Neural progenitor cell (in vitro differentiated cells): ENCODE measurements around the gene ITPR1. TPM values are rescaled to one million over a fixed set of nuclear protein-coding genes. Genes with fewer than 3 reads are reported as not detected.

Source experiments
- DNase-seq: peaks from one replicate; pipeline ENCODE4 v3.0.0-alpha.2; 2016; ENCODE audit warnings: low spot score
- H2AFZ ChIP-seq: fragments of 200-600 bp; sonication (generic); replicated peaks from 2 replicates; pipeline ENCODE4 v1.6.1; 2016; ENCODE audit warnings: antibody characterized with exemption
- H3F3A ChIP-seq: fragments of 200-600 bp; sonication (generic); 2 replicates; pipeline ENCODE4 v1.6.1; 2016; ENCODE audit warnings: antibody characterized with exemption, low read depth
- H3K27ac ChIP-seq: fragments of 200-600 bp; sonication (generic); 2 replicates; pipeline ENCODE4 v1.5.1; 2016; ENCODE audit warnings: mild to moderate bottlenecking
- H3K27me3 ChIP-seq: fragments of 200-600 bp; sonication (generic); 2 replicates; pipeline ENCODE4 v1.6.1; 2016; ENCODE audit warnings: mild to moderate bottlenecking, moderate library complexity
- H3K36me3 ChIP-seq: fragments of 200-600 bp; sonication (generic); 2 replicates; pipeline ENCODE4 v1.5.1; 2016
- H3K4me1 ChIP-seq: fragments of 200-600 bp; sonication (generic); 2 replicates; pipeline ENCODE4 v1.6.1; 2016; ENCODE audit warnings: mixed run types
- H3K4me2 ChIP-seq: fragments of 200-600 bp; sonication (generic); 2 replicates; pipeline ENCODE4 v1.6.1; 2016
- H3K4me3 ChIP-seq: fragments of 200-600 bp; sonication (generic); 2 replicates; pipeline ENCODE4 v1.5.1; 2016
- H3K79me2 ChIP-seq: fragments of 200-600 bp; sonication (generic); 2 replicates; pipeline ENCODE4 v1.6.1; 2016; ENCODE audit warnings: low read depth
- H3K9ac ChIP-seq: fragments of 200-600 bp; sonication (generic); 2 replicates; pipeline ENCODE4 v1.6.1; 2016
- H3K9me3 ChIP-seq: fragments of 200-600 bp; sonication (generic); 2 replicates; pipeline ENCODE4 v1.5.1; 2016; ENCODE audit warnings: low read depth
- H4K20me1 ChIP-seq: fragments of 200-600 bp; sonication (generic); 2 replicates; pipeline ENCODE4 v1.6.1; 2016; ENCODE audit warnings: low read depth
- H3K27ac Mint-ChIP-seq: 3 replicates; pipeline ENCODE4 v1.8.0; 2021; ENCODE audit warnings: mixed read lengths
- H3K27me3 Mint-ChIP-seq: 2 replicates; pipeline ENCODE4 v1.8.0; 2022; ENCODE audit warnings: low read depth, mild to moderate bottlenecking, inconsistent platforms, moderate library complexity, mixed read lengths; ENCODE audit not compliant: insufficient read depth
- H3K36me3 Mint-ChIP-seq: 3 replicates; pipeline ENCODE4 v1.8.0; 2021; ENCODE audit warnings: mixed read lengths
- H3K4me1 Mint-ChIP-seq: 3 replicates; pipeline ENCODE4 v1.8.0; 2021; ENCODE audit warnings: mixed read lengths
- H3K4me3 Mint-ChIP-seq: 3 replicates; pipeline ENCODE4 v1.8.0; 2021; ENCODE audit warnings: mild to moderate bottlenecking, moderate library complexity, mixed read lengths
- H3K9me3 Mint-ChIP-seq: 3 replicates; pipeline ENCODE4 v1.8.0; 2020; ENCODE audit warnings: mixed read lengths
- CTCF ChIP-seq: fragments of 200-600 bp; sonication (generic); IDR thresholded peaks from 2 replicates; pipeline ENCODE4 v1.5.1; 2017; ENCODE audit warnings: antibody characterized with exemption, mild to moderate bottlenecking
- EZH2 ChIP-seq: fragments of 200-600 bp; sonication (generic); IDR thresholded peaks from 2 replicates; pipeline ENCODE4 v1.6.1; 2017; ENCODE audit warnings: antibody characterized with exemption, mild to moderate bottlenecking, moderate library complexity
- EZH2phosphoT487 ChIP-seq: fragments of 200-600 bp; sonication (generic); IDR thresholded peaks from 2 replicates; pipeline ENCODE4 v1.6.1; 2017; ENCODE audit warnings: antibody characterized with exemption
- total RNA-seq: library from RNA; depleted of rRNA; stranded (reverse); fragments of >200 nt; gene quantifications from 2 replicates; pipeline ENCODE4 v1.2.3, GENCODE V29; 2015; ENCODE audit warnings: low replicate concordance

ITPR1 gene
- total RNA-seq, 1 donor from 2014 or later = 5.0 TPM

GRCh38 chr3:4724051-4724629, 231.0 kb downstream of the ITPR1 start:
- Mint-ChIP-seq H3K9me3 (no peaks in the 10 kb centered on the region), H3K4me3 (no peak overlapping the region), H3K36me3 (no peaks in the 10 kb centered on the region), H3K27me3 (peaks cover 9% of the 10 kb centered on the region), H3K27ac (no peak overlapping the region), H3K4me1 (peaks cover 40% of the 10 kb centered on the region)
- H3F3A ChIP-seq = no peaks in the 10 kb centered on the region
- H4K20me1 ChIP-seq = no peaks in the 10 kb centered on the region
- no peak for DNase-seq
- no peak for TF ChIP-seq EZH2
- TF ChIP-seq CTCF = no peak
- TF ChIP-seq EZH2phosphoT487 = no peak
- no peaks in the 10 kb centered on the region for H3K79me2 ChIP-seq
- no peaks in the 10 kb centered on the region for H3K9me3 ChIP-seq
- no peak overlapping the region for H3K4me2 ChIP-seq
- no peak overlapping the region for H3K4me3 ChIP-seq
- H3K27ac ChIP-seq = no peak overlapping the region
- no peak overlapping the region for H2AFZ ChIP-seq
- H3K9ac ChIP-seq = no peak overlapping the region
- no peaks in the 10 kb centered on the region for H3K27me3 ChIP-seq
- peaks cover 16% of the 10 kb centered on the region for H3K4me1 ChIP-seq
- H3K36me3 ChIP-seq = no peaks in the 10 kb centered on the region

GRCh38 chr3:4726549-4726948, 233.4 kb downstream of the ITPR1 start:
- Histone ChIP-seq H3K27me3 (no peaks in the 10 kb centered on the region), H4K20me1 (no peaks in the 10 kb centered on the region), H3K36me3 (no peaks in the 10 kb centered on the region), H3F3A (no peaks in the 10 kb centered on the region), H3K79me2 (no peaks in the 10 kb centered on the region), H3K9me3 (no peaks in the 10 kb centered on the region), H3K27ac (no peak overlapping the region), H3K4me1 (no peaks in the 10 kb centered on the region), H3K9ac (no peak overlapping the region), H2AFZ (no peak overlapping the region), H3K4me3 (no peak overlapping the region), H3K4me2 (no peak overlapping the region)
- peaks cover 42% of the 10 kb centered on the region for H3K4me1 Mint-ChIP-seq
- no peak for DNase-seq
- H3K9me3 Mint-ChIP-seq = no peaks in the 10 kb centered on the region
- no peak overlapping the region for H3K27ac Mint-ChIP-seq
- no peak overlapping the region for H3K4me3 Mint-ChIP-seq
- H3K36me3 Mint-ChIP-seq = no peaks in the 10 kb centered on the region
- TF ChIP-seq CTCF = no peak
- TF ChIP-seq EZH2 = no peak
- TF ChIP-seq EZH2phosphoT487 = no peak
- peaks cover 5% of the 10 kb centered on the region for H3K27me3 Mint-ChIP-seq

- no peak overlapping the region for H3K27ac ChIP-seq
- H3K79me2 ChIP-seq = no peaks in the 10 kb centered on the region
- H3F3A ChIP-seq = no peaks in the 10 kb centered on the region
- no peak for DNase-seq
- H3K4me3 Mint-ChIP-seq = no peak overlapping the region
- TF ChIP-seq CTCF = no peak
- TF ChIP-seq EZH2 = no peak
- no peak for TF ChIP-seq EZH2phosphoT487
- no peaks in the 10 kb centered on the region for H3K36me3 ChIP-seq
- no peaks in the 10 kb centered on the region for H4K20me1 ChIP-seq
- no peaks in the 10 kb centered on the region for H3K9me3 Mint-ChIP-seq
- no peak overlapping the region for H3K9ac ChIP-seq
- no peaks in the 10 kb centered on the region for H3K36me3 Mint-ChIP-seq
- H3K27me3 ChIP-seq = no peaks in the 10 kb centered on the region
- no peak overlapping the region for H3K4me2 ChIP-seq
- H3K4me3 ChIP-seq = no peak overlapping the region
- H3K4me1 ChIP-seq = no peaks in the 10 kb centered on the region
- H3K9me3 ChIP-seq = no peaks in the 10 kb centered on the region
- H2AFZ ChIP-seq = no peak overlapping the region
- H3K27ac Mint-ChIP-seq = no peak overlapping the region
- H3K27me3 Mint-ChIP-seq = peaks cover 11% of the 10 kb centered on the region
- peaks cover 54% of the 10 kb centered on the region for H3K4me1 Mint-ChIP-seq
These were observed 236.2 kb downstream of the ITPR1 start for GRCh38 chr3:4729061-4729973.
